ENCODE data around the gene WDR27.
A peak's percentile ranks its signal among the peaks of the same experiment; 100 is the strongest.

The WDR27 gene

GRCh38 chr6:169411722-169412121 is 290.1 kb downstream of the WDR27 start:
- H3K4me3 ChIP-seq (replicated peaks in 1 of 2; ENCODE audit: low read depth in 2 of 2, low read length in 2 of 2) = no peak overlapping the region
- TF ChIP-seq CTCF (IDR thresholded peaks at IDR 0.05; ENCODE audit: low read depth, low read length) = no peak
- no peak for DNase-seq (ENCODE audit: low read depth in 2 of 2)

- no peak for DNase-seq (ENCODE audit: low read depth in 2 of 2)
- no peak overlapping the region for H3K4me3 ChIP-seq (replicated peaks in 1 of 2; ENCODE audit: low read depth in 2 of 2, low read length in 2 of 2)
- TF ChIP-seq CTCF (IDR thresholded peaks at IDR 0.05; ENCODE audit: low read depth, low read length) = no peak
Observed at GRCh38 chr6:169411296-169411695, 290.5 kb downstream of the WDR27 start.

- peak in 1 of 2 donors; percentile 20 for DNase-seq (ENCODE audit: low read depth in 2 of 2)
- H3K4me3 ChIP-seq (replicated peaks in 1 of 2; ENCODE audit: low read depth in 2 of 2, low read length in 2 of 2) = no peak overlapping the region
- TF ChIP-seq CTCF (IDR thresholded peaks at IDR 0.05; ENCODE audit: low read depth, low read length) = peak; percentile 1
Observed at GRCh38 chr6:169409742-169410312, 292.0 kb downstream of the WDR27 start.

GRCh38 chr6:169407325-169407724 is 294.5 kb downstream of the WDR27 start:
- no peak for DNase-seq (ENCODE audit: low read depth in 2 of 2)
- no peak for TF ChIP-seq CTCF (IDR thresholded peaks at IDR 0.05; ENCODE audit: low read depth, low read length)
- no peak overlapping the region for H3K4me3 ChIP-seq (replicated peaks in 1 of 2; ENCODE audit: low read depth in 2 of 2, low read length in 2 of 2)

Measured in cardiac fibroblast (primary cell).